ENCODE results near the gene PCDH1.
A peak's percentile ranks its signal among the peaks of the same experiment; 100 is the strongest.

PCDH1 gene

GRCh38 chr5:141815796-141816180 is 62.4 kb downstream of the PCDH1 start:
- TF ChIP-seq, protein P1, sequence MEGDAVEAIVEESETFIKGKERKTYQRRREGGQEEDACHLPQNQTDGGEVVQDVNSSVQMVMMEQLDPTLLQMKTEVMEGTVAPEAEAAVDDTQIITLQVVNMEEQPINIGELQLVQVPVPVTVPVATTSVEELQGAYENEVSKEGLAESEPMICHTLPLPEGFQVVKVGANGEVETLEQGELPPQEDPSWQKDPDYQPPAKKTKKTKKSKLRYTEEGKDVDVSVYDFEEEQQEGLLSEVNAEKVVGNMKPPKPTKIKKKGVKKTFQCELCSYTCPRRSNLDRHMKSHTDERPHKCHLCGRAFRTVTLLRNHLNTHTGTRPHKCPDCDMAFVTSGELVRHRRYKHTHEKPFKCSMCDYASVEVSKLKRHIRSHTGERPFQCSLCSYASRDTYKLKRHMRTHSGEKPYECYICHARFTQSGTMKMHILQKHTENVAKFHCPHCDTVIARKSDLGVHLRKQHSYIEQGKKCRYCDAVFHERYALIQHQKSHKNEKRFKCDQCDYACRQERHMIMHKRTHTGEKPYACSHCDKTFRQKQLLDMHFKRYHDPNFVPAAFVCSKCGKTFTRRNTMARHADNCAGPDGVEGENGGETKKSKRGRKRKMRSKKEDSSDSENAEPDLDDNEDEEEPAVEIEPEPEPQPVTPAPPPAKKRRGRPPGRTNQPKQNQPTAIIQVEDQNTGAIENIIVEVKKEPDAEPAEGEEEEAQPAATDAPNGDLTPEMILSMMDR (IDR thresholded peaks at IDR 0.05; ENCODE audit: low read length): no peak
- no peak for TF ChIP-seq EZH2 (IDR thresholded peaks at IDR 0.05; ENCODE audit: borderline replicate concordance, low read length)
- Histone ChIP-seq H3K27ac (ENCODE audit: low read depth, low read length, poor library complexity, severe bottlenecking) (no peak overlapping the region), H3K9me2 (ENCODE audit: low read depth, low read length) (no peaks in the 10 kb centered on the region), H3K9me3 (ENCODE audit: low read length) (no peaks in the 10 kb centered on the region), H3K9ac (ENCODE audit: low read length) (no peak overlapping the region), H2AFZ (ENCODE audit: low read length) (no peak overlapping the region), H3K36me3 (ENCODE audit: insufficient read depth, low read length) (no peaks in the 10 kb centered on the region), H3K4me1 (ENCODE audit: insufficient read depth, low read length, severe bottlenecking) (no peaks in the 10 kb centered on the region), H3K4me3 (ENCODE audit: low read depth, low read length, poor library complexity, severe bottlenecking) (no peak overlapping the region), H3K27me3 (ENCODE audit: insufficient read depth, low read length) (no peaks in the 10 kb centered on the region), H3K4me2 (ENCODE audit: low read length) (no peak overlapping the region), H3F3A (ENCODE audit: insufficient read depth, low read length) (no peaks in the 10 kb centered on the region), H4K20me1 (ENCODE audit: insufficient read depth, low read length) (no peaks in the 10 kb centered on the region), H3K79me2 (ENCODE audit: insufficient read depth, low read length) (no peaks in the 10 kb centered on the region)

- H3K9me2 ChIP-seq (ENCODE audit: low read depth, low read length): no peaks in the 10 kb centered on the region
- no peaks in the 10 kb centered on the region for H3K9me3 ChIP-seq (ENCODE audit: low read length)
- no peaks in the 10 kb centered on the region for H3K36me3 ChIP-seq (ENCODE audit: insufficient read depth, low read length)
- H3K4me2 ChIP-seq (ENCODE audit: low read length): no peak overlapping the region
- no peaks in the 10 kb centered on the region for H4K20me1 ChIP-seq (ENCODE audit: insufficient read depth, low read length)
- no peak overlapping the region for H3K4me3 ChIP-seq (ENCODE audit: low read depth, low read length, poor library complexity, severe bottlenecking)
- H2AFZ ChIP-seq (ENCODE audit: low read length): no peak overlapping the region
- no peaks in the 10 kb centered on the region for H3F3A ChIP-seq (ENCODE audit: insufficient read depth, low read length)
- no peak overlapping the region for H3K9ac ChIP-seq (ENCODE audit: low read length)
- TF ChIP-seq, protein P1 (IDR thresholded peaks at IDR 0.05; ENCODE audit: low read length): no peak
- TF ChIP-seq EZH2 (IDR thresholded peaks at IDR 0.05; ENCODE audit: borderline replicate concordance, low read length): no peak
- no peaks in the 10 kb centered on the region for H3K79me2 ChIP-seq (ENCODE audit: insufficient read depth, low read length)
- no peaks in the 10 kb centered on the region for H3K4me1 ChIP-seq (ENCODE audit: insufficient read depth, low read length, severe bottlenecking)
- no peak overlapping the region for H3K27ac ChIP-seq (ENCODE audit: low read depth, low read length, poor library complexity, severe bottlenecking)
- H3K27me3 ChIP-seq (ENCODE audit: insufficient read depth, low read length): no peaks in the 10 kb centered on the region
These were observed 63.0 kb downstream of the PCDH1 start for GRCh38 chr5:141815051-141815795.

DNA sequence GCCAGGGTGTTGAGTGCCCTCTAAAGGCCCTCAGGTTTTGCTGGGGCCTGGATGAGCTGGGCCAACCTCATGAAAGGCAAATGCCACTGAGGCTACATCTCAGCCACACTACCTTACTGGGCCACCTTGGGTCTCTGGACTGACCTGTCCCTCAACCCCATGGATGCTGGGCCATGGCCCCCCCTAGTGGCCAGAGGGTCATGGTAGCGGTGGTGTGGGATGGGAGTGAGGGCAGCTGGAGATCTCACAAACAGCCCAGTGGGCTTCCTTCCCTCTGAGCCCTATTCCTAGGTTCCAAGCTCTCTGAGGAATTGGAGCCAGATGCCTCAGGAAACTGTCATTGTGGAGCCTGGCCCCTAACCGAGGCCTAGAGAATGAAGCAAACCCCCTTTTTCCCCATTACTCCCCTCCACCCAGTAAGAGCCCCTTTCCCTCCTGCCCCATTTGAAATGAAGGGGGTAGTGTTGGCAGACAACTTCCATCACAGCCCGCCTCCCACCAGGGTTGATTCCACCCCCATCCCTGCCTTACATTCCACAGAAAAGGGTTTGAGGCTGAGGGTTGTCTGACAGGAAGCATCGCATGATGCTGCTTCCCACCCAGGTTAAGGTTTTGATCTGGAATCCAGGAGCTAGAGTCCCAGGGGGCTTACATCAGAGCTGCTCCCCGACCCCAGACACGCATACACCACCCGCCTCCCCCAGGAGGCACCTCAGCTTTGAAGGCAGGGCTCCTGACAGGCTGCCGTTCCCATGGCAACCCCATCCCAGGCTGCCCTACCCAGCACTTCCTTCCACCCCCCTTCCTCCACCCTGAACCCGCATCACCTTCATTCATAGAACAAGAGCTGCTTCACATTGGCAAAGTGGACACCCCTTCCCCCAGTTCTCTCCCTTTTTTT is 63.9 kb downstream of the PCDH1 start:
- H4K20me1 ChIP-seq (ENCODE audit: insufficient read depth, low read length): no peaks in the 10 kb centered on the region
- TF ChIP-seq, protein P1 (IDR thresholded peaks at IDR 0.05; ENCODE audit: low read length): peak; percentile 62; the same call in 1 of the 2 replicates
- TF ChIP-seq EZH2 (IDR thresholded peaks at IDR 0.05; ENCODE audit: borderline replicate concordance, low read length): no peak
- H3F3A ChIP-seq (ENCODE audit: insufficient read depth, low read length): no peaks in the 10 kb centered on the region
- no peaks in the 10 kb centered on the region for H3K27me3 ChIP-seq (ENCODE audit: insufficient read depth, low read length)
- H3K9ac ChIP-seq (ENCODE audit: low read length): no peak overlapping the region
- no peaks in the 10 kb centered on the region for H3K9me3 ChIP-seq (ENCODE audit: low read length)
- no peaks in the 10 kb centered on the region for H3K79me2 ChIP-seq (ENCODE audit: insufficient read depth, low read length)
- no peaks in the 10 kb centered on the region for H3K9me2 ChIP-seq (ENCODE audit: low read depth, low read length)
- H3K36me3 ChIP-seq (ENCODE audit: insufficient read depth, low read length): no peaks in the 10 kb centered on the region
- no peak overlapping the region for H3K27ac ChIP-seq (ENCODE audit: low read depth, low read length, poor library complexity, severe bottlenecking)
- H3K4me3 ChIP-seq (ENCODE audit: low read depth, low read length, poor library complexity, severe bottlenecking): no peak overlapping the region
- H3K4me2 ChIP-seq (ENCODE audit: low read length): no peak overlapping the region
- H2AFZ ChIP-seq (ENCODE audit: low read length): no peak overlapping the region
- no peaks in the 10 kb centered on the region for H3K4me1 ChIP-seq (ENCODE audit: insufficient read depth, low read length, severe bottlenecking)

All from OCI-LY1 (cell line).